C4-2B (cell line): ENCODE data around the gene FBXO3.

Experiments used
- H3K27ac ChIP-seq: fragments of 450-650 bp; 2 replicates; pipeline ENCODE4 v1.5.1; 2017
- ZFX ChIP-seq: fragments of 450-650 bp; IDR thresholded peaks from 2 replicates; pipeline ENCODE4 v1.6.1; 2017
- TF ChIP-seq, protein P1 (sequence below): fragments of 450-650 bp; conservative IDR thresholded peaks from 2 replicates; pipeline ENCODE4 v1.5.1; 2017; ENCODE audit warnings: mild to moderate bottlenecking

FBXO3 gene

DNA sequence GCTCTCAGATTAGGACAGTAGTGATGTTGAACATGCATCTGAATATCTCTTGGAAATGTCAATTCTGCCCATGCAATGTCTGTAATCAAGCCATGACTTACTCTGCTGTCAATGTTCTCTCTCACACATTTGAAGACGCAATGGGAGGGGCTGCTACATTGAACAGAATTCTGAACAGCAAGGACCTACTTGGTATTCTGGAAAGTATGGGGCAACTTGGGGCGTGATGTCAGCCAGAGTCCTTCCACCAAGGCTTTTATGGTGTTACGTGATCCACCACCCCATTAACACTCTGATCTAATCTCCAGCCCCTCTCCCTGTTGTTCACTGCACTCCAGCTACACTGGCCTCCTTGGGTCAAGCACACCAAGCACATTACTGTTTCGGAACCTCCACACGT, 31.0 kb downstream of the FBXO3 start:
- no peak overlapping the region for H3K27ac ChIP-seq
- no peak for TF ChIP-seq ZFX
- TF ChIP-seq, protein P1, sequence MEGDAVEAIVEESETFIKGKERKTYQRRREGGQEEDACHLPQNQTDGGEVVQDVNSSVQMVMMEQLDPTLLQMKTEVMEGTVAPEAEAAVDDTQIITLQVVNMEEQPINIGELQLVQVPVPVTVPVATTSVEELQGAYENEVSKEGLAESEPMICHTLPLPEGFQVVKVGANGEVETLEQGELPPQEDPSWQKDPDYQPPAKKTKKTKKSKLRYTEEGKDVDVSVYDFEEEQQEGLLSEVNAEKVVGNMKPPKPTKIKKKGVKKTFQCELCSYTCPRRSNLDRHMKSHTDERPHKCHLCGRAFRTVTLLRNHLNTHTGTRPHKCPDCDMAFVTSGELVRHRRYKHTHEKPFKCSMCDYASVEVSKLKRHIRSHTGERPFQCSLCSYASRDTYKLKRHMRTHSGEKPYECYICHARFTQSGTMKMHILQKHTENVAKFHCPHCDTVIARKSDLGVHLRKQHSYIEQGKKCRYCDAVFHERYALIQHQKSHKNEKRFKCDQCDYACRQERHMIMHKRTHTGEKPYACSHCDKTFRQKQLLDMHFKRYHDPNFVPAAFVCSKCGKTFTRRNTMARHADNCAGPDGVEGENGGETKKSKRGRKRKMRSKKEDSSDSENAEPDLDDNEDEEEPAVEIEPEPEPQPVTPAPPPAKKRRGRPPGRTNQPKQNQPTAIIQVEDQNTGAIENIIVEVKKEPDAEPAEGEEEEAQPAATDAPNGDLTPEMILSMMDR: no peak

DNA sequence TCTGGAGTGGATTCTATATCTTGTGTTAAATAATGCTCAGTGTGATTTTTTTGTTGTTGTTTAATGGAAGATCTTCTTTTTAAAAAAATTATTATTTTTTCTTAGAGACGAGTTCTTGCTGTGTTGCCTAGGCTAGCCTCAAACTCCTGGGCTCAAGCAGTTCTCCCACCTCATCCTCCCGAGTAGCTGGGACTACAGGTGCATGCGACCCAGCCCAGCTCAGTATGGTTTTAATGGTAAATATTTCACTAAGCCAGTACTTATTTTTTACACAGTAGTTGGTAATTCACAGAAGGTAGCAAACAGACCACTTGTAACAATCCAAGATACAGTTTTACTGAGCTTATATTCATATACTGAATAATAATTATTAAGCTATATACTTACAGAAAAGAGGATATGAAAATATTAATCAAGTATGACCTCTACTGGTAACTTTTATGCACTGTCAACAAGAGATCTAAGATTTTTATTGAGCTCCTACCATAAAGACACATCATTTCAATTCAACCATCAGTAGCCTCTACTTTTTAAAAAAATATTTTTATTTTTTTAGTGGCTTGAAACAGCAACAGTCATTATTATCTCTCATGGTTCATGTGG, 32.0 kb downstream of the FBXO3 start:
- no peak overlapping the region for H3K27ac ChIP-seq

DNA sequence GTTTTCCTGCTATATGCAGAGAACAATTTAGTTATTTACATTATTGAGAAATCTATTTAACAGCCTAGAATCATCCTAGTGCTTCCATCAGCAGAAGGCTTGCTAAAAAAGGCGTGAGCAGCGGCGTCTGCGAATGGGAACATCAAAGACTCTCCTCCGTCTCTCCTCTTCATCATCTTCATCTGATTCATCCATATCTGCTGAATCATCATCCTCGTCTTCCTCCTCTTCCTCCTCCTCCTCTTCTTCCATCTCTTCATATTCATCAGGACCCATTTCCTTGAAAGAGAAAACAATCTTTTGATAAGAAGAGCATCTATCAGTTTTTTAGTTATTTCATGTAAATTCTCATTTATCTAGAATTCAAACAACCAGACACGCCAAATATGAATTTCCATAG, 32.5 kb downstream of the FBXO3 start:
- no peak overlapping the region for H3K27ac ChIP-seq
- TF ChIP-seq ZFX: no peak
- TF ChIP-seq, protein P1: no peak

More for the DNA sequence above, 32.0 kb downstream of the FBXO3 start:
- no peak for TF ChIP-seq ZFX
- TF ChIP-seq, protein P1: peak; percentile 72

DNA sequence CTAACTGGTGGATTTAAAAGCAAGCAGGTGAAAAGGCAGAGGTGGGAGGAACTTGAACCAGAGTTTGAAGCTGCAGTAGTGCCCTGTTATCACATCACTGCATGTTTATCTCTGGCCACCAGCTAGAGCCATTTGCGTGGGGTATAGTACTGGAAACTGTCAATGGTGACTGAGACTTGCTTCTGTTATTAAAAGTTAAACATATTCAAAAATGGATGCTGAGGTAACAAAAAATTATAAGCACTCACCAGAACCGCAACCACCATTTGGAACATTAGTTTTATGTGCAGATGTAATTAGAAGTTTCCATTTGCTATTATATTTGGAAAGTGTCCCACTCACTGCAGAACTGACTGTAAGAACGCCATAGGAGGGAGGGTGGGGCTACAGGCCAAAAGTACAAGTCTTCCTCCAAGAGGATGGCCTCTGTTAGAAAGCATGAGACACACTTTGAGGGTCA, 36.9 kb downstream of the FBXO3 start:
- TF ChIP-seq, protein P1: no peak
- TF ChIP-seq ZFX: no peak
- peak overlapping the region; percentile 69 for H3K27ac ChIP-seq

DNA sequence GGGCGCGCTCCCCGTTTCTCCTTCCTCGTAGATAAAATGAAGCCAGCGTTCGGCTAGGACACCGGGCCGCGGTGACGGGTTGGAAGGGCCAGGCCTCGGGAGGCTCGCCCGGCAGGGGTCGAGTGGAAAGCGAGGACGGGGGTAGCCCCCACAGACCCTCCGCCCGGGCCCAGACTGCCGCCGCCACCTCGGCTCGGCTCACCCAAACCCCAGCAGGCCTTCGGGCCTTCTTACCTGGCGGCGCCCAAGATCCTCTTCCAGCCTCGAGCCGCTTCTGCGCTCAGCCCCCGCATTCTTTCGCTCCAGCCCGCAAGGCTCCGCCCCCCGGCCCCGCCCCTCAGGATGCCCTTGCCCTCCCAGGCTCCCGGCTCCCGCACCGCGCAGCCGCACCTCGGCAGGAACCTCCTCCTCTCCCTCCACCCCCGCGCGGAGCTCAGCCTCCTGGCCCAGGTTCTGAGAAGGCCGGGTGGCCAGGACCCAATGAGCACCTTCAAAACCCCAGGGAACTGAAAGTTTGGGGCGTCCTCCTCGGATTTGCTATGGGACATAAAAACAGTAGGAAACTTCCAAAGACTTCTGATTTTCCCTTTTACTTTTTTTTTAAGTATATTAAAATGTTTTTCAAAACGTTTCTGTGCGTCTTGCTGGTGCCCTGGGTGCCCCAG, 38.0 kb downstream of the FBXO3 start, which contains the start of gene CD59:
CD59 (minus strand) TSS at position 276 of the 665 bp plus-strand sequence. CDS start 13,978 bp downstream, outside the sequence.
- TF ChIP-seq, protein P1: no peak
- peak; percentile 92 for TF ChIP-seq ZFX
- H3K27ac ChIP-seq: peak within 1 kb of the TSS; percentile 69

DNA sequence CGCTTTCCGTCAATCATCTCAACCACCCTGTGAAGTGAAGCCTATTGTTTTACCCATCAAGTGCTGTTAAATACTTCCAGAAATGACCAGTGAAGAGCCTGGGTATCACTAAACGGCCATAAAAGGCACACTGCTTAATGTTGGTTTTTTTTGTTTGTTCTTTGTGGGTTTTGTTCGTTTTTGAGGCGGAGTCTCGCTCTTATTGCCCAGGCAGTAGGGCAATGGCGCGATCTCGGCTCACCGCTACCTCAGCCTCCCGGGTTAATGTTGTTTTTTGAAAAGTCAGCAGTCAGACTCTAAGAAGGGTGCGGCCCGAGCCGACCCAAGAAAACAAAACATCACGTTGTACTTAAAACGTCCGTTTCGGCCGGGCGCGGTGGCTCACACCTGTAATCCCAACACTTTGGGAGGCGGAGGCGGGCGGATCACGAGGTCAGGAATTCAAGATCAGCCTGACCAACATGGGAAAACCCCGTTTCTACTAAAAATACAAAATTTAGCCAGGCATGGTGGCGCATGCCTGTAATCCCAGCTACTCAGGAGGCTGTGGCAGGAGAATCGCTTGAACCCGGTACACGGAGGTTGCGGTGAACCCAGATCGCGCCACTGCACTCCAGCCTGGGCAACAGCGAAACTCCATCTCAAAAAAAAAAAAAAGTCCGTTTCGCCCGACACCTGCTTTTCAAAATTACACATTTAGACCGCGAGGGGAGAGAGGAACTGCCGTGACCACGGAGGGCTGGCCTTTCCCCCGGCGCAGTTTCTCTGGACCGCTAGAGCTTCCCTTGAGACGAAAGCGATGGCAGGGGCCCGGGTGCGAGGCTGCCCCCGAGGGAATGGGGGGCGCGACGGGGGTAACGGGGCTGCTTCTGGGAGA, 38.8 kb downstream of the FBXO3 start:
- H3K27ac ChIP-seq: peak overlapping the region; percentile 69
- TF ChIP-seq ZFX: no peak
- TF ChIP-seq, protein P1: no peak; the same call in 1 of the 2 replicates
